Mesendoderm (in vitro differentiated cells): Measurements from ENCODE around the gene INTS6.

Source experiments
- DNase-seq: peaks from one replicate; pipeline ENCODE4 v3.0.0; 2013
- H2AK5ac ChIP-seq: 2 replicates; pipeline ENCODE4 v1.6.1; 2013; ENCODE audit warnings: low read length, inconsistent platforms
- H2BK120ac ChIP-seq: 2 replicates; pipeline ENCODE4 v1.6.1; 2013; ENCODE audit warnings: low read depth, mild to moderate bottlenecking, low read length, moderate library complexity, mixed read lengths
- H2BK15ac ChIP-seq: replicated peaks from 2 replicates; pipeline ENCODE4 v1.6.1; 2013; ENCODE audit warnings: low read depth, mild to moderate bottlenecking, moderate library complexity
- H2BK5ac ChIP-seq: 2 replicates; pipeline ENCODE4 v1.6.1; 2013; ENCODE audit warnings: low read length, inconsistent platforms
- H3K18ac ChIP-seq: 2 replicates; pipeline ENCODE4 v1.6.1; 2013; ENCODE audit warnings: mild to moderate bottlenecking, low read length, mixed read lengths
- H3K23ac ChIP-seq: one replicate; pipeline ENCODE4 v1.6.1; 2013; ENCODE audit warnings: low read length
- H3K27ac ChIP-seq: 2 replicates; pipeline ENCODE4 v1.5.1; 2013; ENCODE audit warnings: low read depth, mild to moderate bottlenecking, inconsistent platforms, low read length, moderate library complexity
- H3K27me3 ChIP-seq: 2 replicates; pipeline ENCODE4 v1.6.1; 2013; ENCODE audit warnings: low read length, control low read depth, mild to moderate bottlenecking, inconsistent platforms; ENCODE audit not compliant: insufficient read depth, poor library complexity
- H3K36me3 ChIP-seq: 2 replicates; pipeline ENCODE4 v1.6.1; 2013; ENCODE audit warnings: low read length, inconsistent platforms; ENCODE audit not compliant: control insufficient read depth, insufficient read depth
- H3K4ac ChIP-seq: one replicate; pipeline ENCODE4 v1.6.1; 2013; ENCODE audit warnings: low read depth, mild to moderate bottlenecking, low read length, moderate library complexity
- H3K4me1 ChIP-seq: 2 replicates; pipeline ENCODE4 v1.6.1; 2013; ENCODE audit warnings: low read depth, low read length, inconsistent platforms; ENCODE audit not compliant: control insufficient read depth
- H3K4me2 ChIP-seq: 2 replicates; pipeline ENCODE4 v1.6.1; 2013; ENCODE audit warnings: low read length
- H3K4me3 ChIP-seq: 2 replicates; pipeline ENCODE4 v1.5.1; 2013; ENCODE audit warnings: mild to moderate bottlenecking, low read length
- H3K56ac ChIP-seq: one replicate; pipeline ENCODE4 v1.6.1; 2013; ENCODE audit warnings: low read length
- H3K79me1 ChIP-seq: 2 replicates; pipeline ENCODE4 v1.6.1; 2013; ENCODE audit warnings: low read length, inconsistent platforms
- H3K79me2 ChIP-seq: 2 replicates; pipeline ENCODE4 v1.6.1; 2013; ENCODE audit warnings: mild to moderate bottlenecking, low read length; ENCODE audit not compliant: control insufficient read depth, insufficient read depth
- H3K9ac ChIP-seq: 2 replicates; pipeline ENCODE4 v1.6.1; 2013; ENCODE audit warnings: low read length, inconsistent platforms
- H4K5ac ChIP-seq: one replicate; pipeline ENCODE4 v1.6.1; 2013; ENCODE audit warnings: low read length
- H4K8ac ChIP-seq: one replicate; pipeline ENCODE4 v1.6.1; 2013; ENCODE audit warnings: low read depth, mild to moderate bottlenecking, control low read depth, low read length, moderate library complexity
- WGBS: extraction: QIAGEN DNeasy Blood & Tissue Kit; methylation state at CpG from one replicate; pipeline ENCODE4 v1.1.7; 2013; ENCODE audit warnings: low lambda C conversion rate, missing lambda C conversion rate; ENCODE audit not compliant: insufficient coverage; ENCODE audit errors: extremely low coverage; 5-methylcytosine and 5-hydroxymethylcytosine counted together

Gene INTS6

DNA sequence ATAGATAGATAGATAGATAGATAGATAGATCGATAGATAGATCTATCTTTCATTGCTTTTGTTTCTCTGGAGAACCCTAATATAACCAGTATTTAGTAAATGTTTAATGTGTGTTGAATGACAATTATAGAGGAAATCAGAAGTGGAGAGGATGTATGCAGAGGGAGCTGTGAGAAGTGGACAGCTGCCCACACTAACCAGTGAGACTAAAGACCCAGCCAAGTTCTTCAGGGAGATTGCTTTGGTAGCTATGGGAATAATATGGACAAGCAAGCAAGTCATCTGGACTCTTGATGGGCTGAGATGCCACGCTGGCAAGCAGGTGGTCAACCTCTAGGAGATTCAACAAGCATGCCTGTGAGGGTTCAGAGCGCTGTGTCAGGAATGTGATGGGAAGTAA is 14.9 kb upstream of the INTS6 start:
- no peak overlapping the region for H4K5ac ChIP-seq
- no peak overlapping the region for H3K23ac ChIP-seq
- H4K8ac ChIP-seq: no peak overlapping the region
- H3K79me1 ChIP-seq: no peaks in the 10 kb centered on the region
- H2BK120ac ChIP-seq: no peak overlapping the region
- H3K18ac ChIP-seq: no peak overlapping the region
- H3K4me3 ChIP-seq: no peak overlapping the region
- H3K9ac ChIP-seq: no peak overlapping the region
- DNase-seq: no peak
- H2AK5ac ChIP-seq: no peak overlapping the region
- H3K79me2 ChIP-seq: no peaks in the 10 kb centered on the region
- no peak overlapping the region for H3K4ac ChIP-seq
- no CpG with 5 or more reads among the region's 3 CpGs for WGBS
- no peaks in the 10 kb centered on the region for H3K27me3 ChIP-seq
- no peak overlapping the region for H3K4me2 ChIP-seq
- H3K36me3 ChIP-seq: no peaks in the 10 kb centered on the region
- no peak overlapping the region for H2BK15ac ChIP-seq
- H3K27ac ChIP-seq: no peak overlapping the region
- no peak overlapping the region for H2BK5ac ChIP-seq
- H3K4me1 ChIP-seq: no peaks in the 10 kb centered on the region
- no peak overlapping the region for H3K56ac ChIP-seq

- H3K18ac ChIP-seq: no peak overlapping the region
- no peak overlapping the region for H2BK120ac ChIP-seq
- H2BK5ac ChIP-seq: no peak overlapping the region
- H3K79me1 ChIP-seq: no peaks in the 10 kb centered on the region
- H3K79me2 ChIP-seq: no peaks in the 10 kb centered on the region
- H3K27me3 ChIP-seq: no peaks in the 10 kb centered on the region
- H3K23ac ChIP-seq: no peak overlapping the region
- no peak overlapping the region for H2BK15ac ChIP-seq
- H3K9ac ChIP-seq: no peak overlapping the region
- H3K4me3 ChIP-seq: no peak overlapping the region
- no peak for DNase-seq
- H3K56ac ChIP-seq: no peak overlapping the region
- no peak overlapping the region for H3K4ac ChIP-seq
- no peaks in the 10 kb centered on the region for H3K4me1 ChIP-seq
- H3K4me2 ChIP-seq: no peak overlapping the region
- no peaks in the 10 kb centered on the region for H3K36me3 ChIP-seq
- no peak overlapping the region for H2AK5ac ChIP-seq
- no peak overlapping the region for H4K8ac ChIP-seq
- no peak overlapping the region for H3K27ac ChIP-seq
- no peak overlapping the region for H4K5ac ChIP-seq
These were observed 12.3 kb upstream of the INTS6 start for GRCh38 chr13:51465124-51465523.

- H3K79me2 ChIP-seq: peaks cover 2% of the 10 kb centered on the region
- H3K56ac ChIP-seq: no peak overlapping the region
- no peak overlapping the region for H4K8ac ChIP-seq
- no CpG with 5 or more reads among the region's 15 CpGs for WGBS
- no peak overlapping the region for H4K5ac ChIP-seq
- H3K27me3 ChIP-seq: no peaks in the 10 kb centered on the region
- H2BK5ac ChIP-seq: no peak overlapping the region
- H3K27ac ChIP-seq: no peak overlapping the region
- H2BK15ac ChIP-seq: no peak overlapping the region
- H3K4me1 ChIP-seq: no peaks in the 10 kb centered on the region
- H3K36me3 ChIP-seq: no peaks in the 10 kb centered on the region
- DNase-seq: no peak
- H3K9ac ChIP-seq: no peak overlapping the region
- no peak overlapping the region for H2AK5ac ChIP-seq
- H3K4me3 ChIP-seq: no peak overlapping the region
- no peak overlapping the region for H2BK120ac ChIP-seq
- H3K4ac ChIP-seq: no peak overlapping the region
- H3K18ac ChIP-seq: no peak overlapping the region
- no peak overlapping the region for H3K23ac ChIP-seq
- no peaks in the 10 kb centered on the region for H3K79me1 ChIP-seq
- no peak overlapping the region for H3K4me2 ChIP-seq
These were observed 4.4 kb upstream of the INTS6 start for GRCh38 chr13:51457086-51457815.

DNA sequence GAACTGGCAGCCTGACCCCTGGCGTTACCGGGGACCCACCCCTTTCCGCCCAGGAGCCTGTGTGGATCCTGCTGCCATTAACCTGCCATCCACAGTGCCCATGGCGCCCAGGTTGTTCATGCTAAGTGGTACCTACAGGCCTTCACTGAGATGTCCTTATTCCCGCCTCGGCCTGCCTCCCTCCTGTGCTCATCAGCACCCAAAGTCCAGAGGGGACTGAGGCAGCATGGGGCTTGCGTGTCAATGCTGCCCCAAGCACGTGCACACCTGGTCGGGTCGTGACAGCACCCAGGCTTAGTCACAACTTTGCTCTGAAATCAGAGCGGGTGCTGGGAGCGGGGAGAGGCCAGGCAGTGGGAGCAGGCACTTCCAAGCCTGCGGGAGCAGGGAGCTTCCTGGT is 3.7 kb upstream of the INTS6 start:
- H3K9ac ChIP-seq: no peak overlapping the region
- H3K4me2 ChIP-seq: no peak overlapping the region
- no peak overlapping the region for H4K5ac ChIP-seq
- no peak overlapping the region for H3K4ac ChIP-seq
- WGBS: no CpG with 5 or more reads among the region's 13 CpGs
- no peak overlapping the region for H2AK5ac ChIP-seq
- H3K18ac ChIP-seq: no peak overlapping the region
- no peak overlapping the region for H2BK15ac ChIP-seq
- no peak overlapping the region for H3K56ac ChIP-seq
- H3K79me2 ChIP-seq: peaks cover 2% of the 10 kb centered on the region
- no peak overlapping the region for H3K4me3 ChIP-seq
- no peak overlapping the region for H2BK120ac ChIP-seq
- H3K4me1 ChIP-seq: no peaks in the 10 kb centered on the region
- H3K23ac ChIP-seq: no peak overlapping the region
- no peak overlapping the region for H4K8ac ChIP-seq
- no peak overlapping the region for H2BK5ac ChIP-seq
- no peaks in the 10 kb centered on the region for H3K36me3 ChIP-seq
- H3K27me3 ChIP-seq: no peaks in the 10 kb centered on the region
- no peak overlapping the region for H3K27ac ChIP-seq
- H3K79me1 ChIP-seq: no peaks in the 10 kb centered on the region
- no peak for DNase-seq

GRCh38 chr13:51455532-51455931 is 2.7 kb upstream of the INTS6 start:
- WGBS: no CpG with 5 or more reads among the region's 9 CpGs
- H2AK5ac ChIP-seq: no peak overlapping the region
- no peaks in the 10 kb centered on the region for H3K27me3 ChIP-seq
- no peak overlapping the region for H3K4me2 ChIP-seq
- no peaks in the 10 kb centered on the region for H3K36me3 ChIP-seq
- H3K4me3 ChIP-seq: no peak overlapping the region
- no peak for DNase-seq
- H3K9ac ChIP-seq: no peak overlapping the region
- H3K79me2 ChIP-seq: peaks cover 4% of the 10 kb centered on the region
- no peak overlapping the region for H3K23ac ChIP-seq
- H3K79me1 ChIP-seq: no peaks in the 10 kb centered on the region
- H3K4ac ChIP-seq: no peak overlapping the region
- H3K27ac ChIP-seq: no peak overlapping the region
- no peak overlapping the region for H4K5ac ChIP-seq
- no peak overlapping the region for H3K18ac ChIP-seq
- no peak overlapping the region for H4K8ac ChIP-seq
- H3K56ac ChIP-seq: no peak overlapping the region
- no peak overlapping the region for H2BK120ac ChIP-seq
- H2BK15ac ChIP-seq: no peak overlapping the region
- H2BK5ac ChIP-seq: no peak overlapping the region
- no peaks in the 10 kb centered on the region for H3K4me1 ChIP-seq
